NCI-H345 (cell line): ENCODE measurements around the gene RANBP2.
"Not testable (repeated sequence)": the region's sequence is repeated elsewhere in the genome, so short reads cannot be mapped to it uniquely, and the experiment has no call there.

Experiments used
- DNase-seq: peaks from one replicate; lab custom pipeline; 2025; lab: John Stamatoyannopoulos, UW

The RANBP2 gene

DNA sequence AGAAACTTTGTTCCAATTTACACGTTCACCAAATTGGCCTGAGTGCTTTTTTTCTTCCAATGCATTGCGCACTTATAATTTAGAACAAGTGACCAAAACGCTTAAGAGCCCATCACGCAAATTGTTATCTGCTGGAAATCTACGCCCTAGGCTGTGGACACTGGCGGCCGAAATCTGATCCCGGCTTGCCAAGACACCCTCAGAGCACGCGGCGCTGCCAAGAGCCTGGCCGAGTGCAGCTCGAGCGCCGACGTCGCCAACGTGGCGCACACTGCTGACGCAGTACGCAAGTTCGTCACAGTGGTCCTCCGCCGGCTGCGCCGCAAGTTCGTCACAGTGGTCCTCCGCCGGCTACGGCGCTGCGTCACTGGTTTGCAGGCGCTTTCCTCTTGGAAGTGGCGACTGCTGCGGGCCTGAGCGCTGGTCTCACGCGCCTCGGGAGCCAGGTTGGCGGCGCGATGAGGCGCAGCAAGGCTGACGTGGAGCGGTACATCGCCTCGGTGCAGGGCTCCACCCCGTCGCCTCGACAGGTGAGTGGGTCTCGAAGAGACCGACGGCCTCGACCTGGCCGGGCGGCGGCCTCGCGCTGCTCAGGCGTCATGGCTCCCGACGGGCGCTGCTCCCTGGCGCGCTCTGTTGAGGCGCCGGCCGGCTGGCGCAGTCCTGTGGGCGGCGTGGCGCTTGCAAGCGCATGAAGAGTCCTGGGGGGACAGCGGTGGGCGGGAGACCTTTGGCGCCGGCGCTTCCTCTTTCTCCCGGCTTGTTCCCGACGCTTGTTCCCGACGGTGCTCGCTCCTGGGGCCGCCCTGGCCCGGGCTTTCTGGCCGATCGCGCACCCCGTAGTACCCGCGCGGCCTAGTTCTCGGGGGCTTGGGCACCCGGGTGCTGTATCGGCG lies at the start of gene RANBP2:
RANBP2 (plus strand) TSS at position 334 of the 896 bp plus-strand sequence; CDS start at position 459, 125 bp downstream.
- DNase-seq: peak; percentile 97

GRCh38 chr2:108670282-108670681 lies 49.0 kb upstream of the RANBP2 start:
- not testable (repeated sequence) for DNase-seq

DNA sequence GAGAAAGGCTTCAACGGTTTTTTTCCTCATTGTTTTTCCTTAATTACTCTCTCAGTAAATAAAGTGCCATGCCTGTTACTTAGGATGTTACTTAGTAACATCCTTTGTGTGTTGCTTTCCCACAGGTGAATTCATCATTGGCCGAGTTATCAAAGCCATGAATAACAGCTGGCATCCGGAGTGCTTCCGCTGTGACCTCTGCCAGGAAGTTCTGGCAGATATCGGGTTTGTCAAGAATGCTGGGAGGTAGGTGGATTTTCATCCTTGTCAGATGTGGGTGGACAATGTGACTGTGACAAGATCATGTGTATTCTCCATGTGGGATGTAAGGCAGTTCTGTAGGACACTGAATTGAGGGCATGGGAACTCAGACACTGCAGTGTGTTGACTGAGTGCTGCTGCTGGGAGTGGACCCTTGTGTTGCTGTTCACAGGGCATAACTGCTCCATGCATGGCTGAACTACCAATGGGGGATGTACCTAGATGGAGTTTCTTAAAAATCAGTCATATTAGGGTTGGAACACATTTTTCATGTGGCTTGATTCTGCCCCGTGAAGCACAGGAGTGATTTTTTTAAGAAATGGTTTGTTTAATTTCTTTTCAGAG lies 47.0 kb upstream of the RANBP2 start:
- not testable (repeated sequence) for DNase-seq

DNA sequence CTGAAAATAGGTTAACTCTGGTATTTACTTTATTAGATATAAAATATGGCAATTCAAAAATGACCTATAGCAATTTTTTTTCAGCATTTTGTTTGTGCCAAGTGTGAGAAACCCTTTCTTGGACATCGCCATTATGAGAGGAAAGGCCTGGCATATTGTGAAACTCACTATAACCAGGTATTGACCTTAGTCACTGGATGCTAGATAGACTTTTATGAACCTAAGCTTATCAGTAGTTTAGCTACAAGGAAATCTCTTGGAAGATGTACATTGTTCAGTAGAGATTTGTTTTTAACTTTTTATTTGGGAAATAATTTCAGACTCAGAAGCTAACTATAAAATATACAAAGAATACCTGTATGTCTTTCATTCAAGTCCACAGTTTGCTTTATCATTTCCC lies 42.8 kb upstream of the RANBP2 start:
- DNase-seq: not testable (repeated sequence)

DNA sequence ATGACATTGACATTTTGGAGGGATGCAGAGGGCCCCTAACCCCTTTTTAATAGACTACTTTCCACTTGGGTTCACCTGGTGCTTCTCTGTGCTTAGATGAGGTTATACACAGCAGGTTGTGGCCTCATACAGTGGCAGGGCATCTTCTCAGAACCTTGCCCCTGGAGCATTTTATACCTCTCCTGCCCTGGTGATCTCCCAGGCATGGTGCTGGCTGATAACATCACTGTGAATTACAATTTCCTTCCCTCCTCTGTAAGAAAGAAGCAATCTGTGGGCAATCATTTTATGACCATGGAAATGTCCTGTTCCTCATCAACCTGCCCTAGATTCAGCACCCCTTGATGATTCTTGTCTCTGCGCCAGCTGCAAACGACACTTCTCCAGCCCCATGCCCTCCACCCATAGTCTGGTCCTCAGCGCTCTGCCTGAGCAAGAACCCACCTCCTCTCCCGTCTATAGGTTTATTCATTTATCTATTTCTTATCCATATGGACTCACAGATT lies 42.0 kb upstream of the RANBP2 start:
- not testable (repeated sequence) for DNase-seq

DNA sequence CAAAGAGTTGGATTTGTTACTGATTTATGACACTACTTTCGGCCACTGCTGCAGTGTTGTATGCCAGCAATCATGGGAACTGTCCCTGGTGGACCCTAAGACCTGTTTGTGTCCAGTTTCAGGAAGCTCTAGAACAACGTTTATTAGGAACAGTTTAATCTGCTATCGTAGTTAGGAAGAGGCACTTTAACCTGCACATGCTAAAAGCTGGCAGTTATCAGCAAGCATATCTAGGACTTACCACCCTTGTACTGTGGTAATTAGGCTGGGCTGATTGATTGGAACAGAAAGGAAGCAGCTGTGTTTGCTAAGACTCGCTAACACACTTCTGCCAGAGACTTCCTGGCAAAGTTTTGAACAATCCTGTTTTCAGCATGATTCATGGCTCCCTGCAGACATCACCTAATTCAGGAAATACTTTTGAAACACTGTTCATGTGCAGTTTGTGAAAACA lies 41.1 kb upstream of the RANBP2 start:
- DNase-seq: peak; percentile 44

DNA sequence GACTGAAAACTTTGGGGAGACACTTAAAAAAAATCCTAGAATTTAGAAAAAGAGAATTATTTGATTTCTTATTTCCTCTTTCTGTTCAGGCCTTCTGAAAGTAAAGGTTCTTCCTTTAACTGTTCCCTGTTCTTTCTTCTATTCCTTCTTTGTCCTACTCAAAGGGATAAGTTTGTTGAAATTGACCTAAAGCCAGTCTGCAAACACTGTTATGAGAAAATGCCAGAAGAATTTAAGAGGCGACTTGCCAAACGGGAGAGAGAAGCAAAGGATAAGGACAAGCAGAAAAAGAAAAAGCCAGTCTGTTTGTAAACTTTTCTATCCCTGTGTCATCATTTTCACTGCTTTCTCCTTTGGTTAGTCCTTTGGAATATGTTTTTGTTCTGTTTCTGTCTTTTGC lies 38.5 kb upstream of the RANBP2 start:
- DNase-seq: not testable (repeated sequence)

DNA sequence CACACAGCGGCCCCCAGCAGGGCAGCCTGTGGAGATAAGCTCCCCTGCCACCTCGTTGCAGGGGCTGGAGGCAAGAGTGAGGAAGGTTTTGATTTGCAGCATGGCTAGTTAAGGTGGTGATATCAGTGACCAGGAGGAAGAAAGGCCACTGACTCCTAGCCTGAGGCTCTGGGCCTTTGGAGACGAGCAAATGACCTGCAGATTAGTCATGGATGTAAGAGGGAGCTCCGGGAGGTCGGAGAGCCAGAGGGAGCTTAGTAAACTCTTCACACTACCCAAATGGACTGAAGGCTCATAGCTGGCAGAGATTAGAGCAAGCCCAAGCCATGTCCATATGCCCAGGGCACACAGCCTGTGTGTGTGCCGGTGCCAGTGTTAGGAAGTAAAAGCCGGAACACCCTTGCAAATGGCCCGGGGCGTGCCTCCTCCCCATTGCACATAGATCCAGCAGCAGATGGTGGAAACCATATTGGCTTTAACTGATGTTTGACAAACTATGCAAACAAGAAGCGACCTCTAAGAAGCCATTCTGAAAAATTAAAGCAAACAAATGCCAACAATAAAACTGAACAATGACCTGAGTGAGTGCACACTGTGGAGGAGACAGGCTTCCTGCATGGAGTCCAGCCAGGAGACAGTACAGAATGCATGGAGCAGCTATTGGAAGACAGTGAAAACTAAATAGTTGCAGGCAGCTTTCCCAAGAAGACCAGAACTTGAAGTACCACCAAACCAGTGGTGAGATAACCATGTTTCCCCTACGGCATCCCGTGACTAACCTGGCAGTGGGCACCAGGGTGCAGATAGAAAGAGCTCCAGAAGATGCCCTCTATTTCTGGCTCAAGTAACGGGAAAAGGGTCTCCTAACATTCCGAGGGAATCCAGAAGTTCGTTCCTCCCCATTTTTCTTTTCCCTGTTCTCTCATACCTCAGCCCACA lies 30.2 kb upstream of the RANBP2 start:
- DNase-seq: peak; percentile 4

DNA sequence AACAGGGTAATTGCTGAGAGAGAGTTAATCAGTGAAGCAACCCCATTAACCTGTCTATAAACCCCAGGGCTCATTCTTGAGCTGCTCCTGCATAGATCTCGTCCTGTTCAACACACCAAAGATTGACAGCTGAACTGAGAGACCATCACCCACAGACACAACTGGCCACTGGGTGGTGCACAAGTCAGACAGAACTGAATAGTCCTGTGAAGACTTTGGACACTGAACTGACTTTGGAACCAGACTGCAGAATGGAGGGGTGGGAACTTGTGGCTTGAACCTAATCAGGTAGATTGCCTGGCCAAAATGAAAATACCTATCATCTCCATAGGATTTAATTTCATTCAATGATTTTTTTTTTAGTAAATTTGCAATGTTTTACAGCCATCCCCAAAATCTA lies 29.3 kb upstream of the RANBP2 start:
- DNase-seq: not testable (repeated sequence)

DNA sequence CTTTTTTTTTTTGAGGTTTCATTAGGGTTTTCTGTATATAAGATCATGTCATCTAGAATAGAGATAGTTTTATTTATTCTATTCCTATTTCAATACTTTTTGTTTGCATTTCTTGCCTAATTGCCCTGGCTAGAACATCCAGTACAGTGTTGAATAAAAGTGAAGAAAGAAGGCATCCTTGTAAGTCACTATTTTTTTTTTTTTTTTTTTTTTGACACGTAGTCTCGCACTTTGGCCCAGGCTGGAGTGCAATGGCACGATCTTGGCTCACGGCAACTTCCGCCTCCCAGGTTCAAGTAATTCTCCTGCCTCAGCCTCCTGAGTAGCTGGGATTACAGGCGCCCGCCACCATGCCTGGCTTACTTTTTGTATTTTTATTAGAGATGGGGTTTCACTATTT lies 27.8 kb upstream of the RANBP2 start:
- no peak for DNase-seq

DNA sequence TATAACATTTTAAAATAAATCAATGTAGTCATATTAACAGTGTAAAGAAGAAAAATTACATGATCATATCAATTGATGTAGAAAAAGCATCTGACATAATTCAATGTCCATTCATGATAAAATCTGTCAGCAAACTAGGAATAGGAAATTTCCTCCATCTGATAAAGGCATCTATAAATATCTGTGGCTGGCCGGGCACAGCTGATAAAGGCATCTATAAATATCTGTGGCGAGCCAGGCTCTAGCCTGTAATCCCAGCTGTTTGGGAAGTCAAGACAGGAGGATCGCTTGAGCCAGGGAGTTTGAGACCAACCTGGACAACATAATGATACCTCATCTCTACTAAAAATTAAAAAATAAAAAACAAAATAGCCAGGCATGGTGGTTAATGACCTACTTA lies 18.1 kb upstream of the RANBP2 start:
- no peak for DNase-seq

- no peak for DNase-seq
These were observed 17.5 kb upstream of the RANBP2 start for GRCh38 chr2:108701806-108702205.

DNA sequence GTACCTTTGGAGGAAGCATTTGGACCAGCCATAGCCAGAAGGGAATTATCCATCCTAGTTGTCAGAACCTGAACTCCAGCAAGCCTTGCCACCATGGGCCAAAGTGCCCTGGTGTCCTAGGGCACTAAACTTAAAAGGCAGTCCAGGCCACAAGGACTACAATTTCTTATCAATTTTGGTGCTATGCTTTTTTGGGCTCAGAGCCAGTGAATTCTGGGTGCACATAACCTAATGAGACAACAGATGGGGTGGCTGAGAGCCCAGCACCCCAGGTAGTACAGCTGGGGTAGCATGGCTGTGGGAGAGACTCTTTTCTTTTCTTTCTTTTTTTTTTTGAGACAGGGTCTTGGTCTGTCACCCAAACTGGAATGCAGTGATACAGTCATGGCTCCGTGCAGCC lies 14.4 kb upstream of the RANBP2 start:
- DNase-seq: no peak

- DNase-seq: no peak
These were observed 12.0 kb upstream of the RANBP2 start for GRCh38 chr2:108707300-108707699.

DNA sequence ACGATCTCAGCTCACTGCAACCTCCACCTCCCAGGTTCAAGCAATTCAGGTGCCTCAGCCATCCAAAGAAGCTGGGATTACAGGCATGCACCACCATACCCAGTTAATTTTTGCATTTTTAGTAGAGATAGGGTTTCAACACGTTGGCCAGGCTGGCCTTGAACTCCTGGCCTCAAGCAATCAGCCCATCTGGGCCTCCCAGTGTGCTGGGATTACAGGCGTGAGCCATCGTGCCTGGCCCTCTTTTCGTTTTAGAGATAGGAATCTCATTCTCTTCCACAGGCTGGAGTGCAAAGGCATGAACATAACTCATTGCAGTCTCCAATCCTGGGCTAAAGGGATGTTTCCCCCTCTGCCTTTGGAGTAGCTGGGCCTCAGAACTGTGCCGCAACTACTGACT lies 2.3 kb upstream of the RANBP2 start:
- DNase-seq: not testable (repeated sequence)

GRCh38 chr2:108726048-108726447 lies 6.8 kb downstream of the RANBP2 start:
- DNase-seq: not testable (repeated sequence)

- DNase-seq: not testable (repeated sequence)
These were observed 15.4 kb downstream of the RANBP2 start for GRCh38 chr2:108734656-108735055.

DNA sequence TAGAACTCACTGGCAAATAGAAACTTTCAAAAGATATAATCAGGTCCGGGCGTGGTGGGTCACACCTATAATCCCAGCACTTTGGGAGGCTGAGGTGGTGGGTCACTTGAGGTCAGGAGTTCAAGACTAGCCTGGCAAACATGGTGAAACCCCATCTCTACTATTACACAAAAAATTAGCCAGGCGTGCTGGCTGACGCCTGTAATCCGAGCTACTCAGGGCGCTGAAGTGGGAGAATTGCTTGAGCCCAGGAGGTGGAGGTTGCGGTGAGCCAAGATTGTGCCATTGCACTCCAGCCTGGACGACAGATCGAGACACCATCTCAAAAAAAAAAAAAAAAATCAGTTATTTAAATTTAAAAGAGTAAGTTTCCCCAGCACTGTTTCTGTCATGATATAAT lies 38.7 kb downstream of the RANBP2 start:
- not testable (repeated sequence) for DNase-seq

DNA sequence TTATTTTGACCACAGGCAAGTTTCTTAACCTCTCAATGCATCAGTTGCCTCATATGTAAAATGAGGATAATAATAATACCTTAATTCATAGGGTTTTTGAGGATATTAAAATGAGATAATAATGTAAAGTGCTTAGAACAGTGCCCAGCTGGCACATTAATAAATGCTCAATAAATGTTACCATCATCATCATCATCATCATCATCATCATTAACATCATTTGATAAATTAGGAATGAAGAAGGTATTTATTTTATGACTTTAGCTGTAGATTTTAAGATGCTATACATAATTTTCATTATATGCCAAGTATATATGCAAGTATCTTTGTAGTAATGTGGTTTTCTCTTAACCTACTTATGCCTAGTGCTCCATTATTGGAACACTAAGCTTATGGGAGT lies 43.3 kb downstream of the RANBP2 start:
- not testable (repeated sequence) for DNase-seq

GRCh38 chr2:108766671-108767070 lies 47.4 kb downstream of the RANBP2 start:
- DNase-seq: not testable (repeated sequence)

DNA sequence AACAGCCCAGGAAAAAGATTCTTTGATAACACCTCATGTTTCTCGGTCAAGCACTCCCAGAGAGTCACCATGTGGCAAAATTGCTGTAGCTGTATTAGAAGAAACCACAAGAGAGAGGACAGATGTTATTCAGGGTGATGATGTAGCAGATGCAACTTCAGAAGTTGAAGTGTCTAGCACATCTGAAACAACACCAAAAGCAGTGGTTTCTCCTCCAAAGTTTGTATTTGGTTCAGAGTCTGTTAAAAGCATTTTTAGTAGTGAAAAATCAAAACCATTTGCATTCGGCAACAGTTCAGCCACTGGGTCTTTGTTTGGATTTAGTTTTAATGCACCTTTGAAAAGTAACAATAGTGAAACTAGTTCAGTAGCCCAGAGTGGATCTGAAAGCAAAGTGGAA lies 48.6 kb downstream of the RANBP2 start:
- not testable (repeated sequence) for DNase-seq

GRCh38 chr2:108776475-108776874 lies 57.2 kb downstream of the RANBP2 start:
- no peak for DNase-seq
